Glomerular visceral epithelial cell (primary cell): ENCODE data around the gene TREH.

Experiments
- DNase-seq: peaks from one replicate; pipeline ENCODE4 v3.0.0-alpha.2; 2016; ENCODE audit errors: extremely low spot score

Gene TREH

GRCh38 chr11:118648291-118648690, 31.2 kb downstream of the TREH start:
- DNase-seq: no peak

GRCh38 chr11:118646393-118646792, 33.1 kb downstream of the TREH start:
- DNase-seq: no peak

GRCh38 chr11:118645066-118645715, 34.3 kb downstream of the TREH start:
- no peak for DNase-seq

GRCh38 chr11:118644496-118644895, 35.0 kb downstream of the TREH start:
- DNase-seq: no peak

- no peak for DNase-seq
Observed at GRCh38 chr11:118643995-118644345, 35.5 kb downstream of the TREH start.

- DNase-seq: no peak
Observed at GRCh38 chr11:118643142-118643994, 36.1 kb downstream of the TREH start.

GRCh38 chr11:118641397-118642019, 37.9 kb downstream of the TREH start:
- DNase-seq: peak; percentile 43

- DNase-seq: no peak
Observed at GRCh38 chr11:118640332-118641154, 38.9 kb downstream of the TREH start.

GRCh38 chr11:118639899-118640298, 39.6 kb downstream of the TREH start:
- no peak for DNase-seq

GRCh38 chr11:118638726-118639125, 40.7 kb downstream of the TREH start:
- no peak for DNase-seq

GRCh38 chr11:118636569-118637290, 42.7 kb downstream of the TREH start:
- no peak for DNase-seq

GRCh38 chr11:118635642-118636041, 43.8 kb downstream of the TREH start:
- no peak for DNase-seq

- DNase-seq: no peak
Observed at GRCh38 chr11:118635237-118635591, 44.2 kb downstream of the TREH start.

- no peak for DNase-seq
Observed at GRCh38 chr11:118634431-118635236, 44.8 kb downstream of the TREH start.

- no peak for DNase-seq
Observed at GRCh38 chr11:118633979-118634378, 45.5 kb downstream of the TREH start.

- no peak for DNase-seq
Observed at GRCh38 chr11:118633319-118633690, 46.1 kb downstream of the TREH start.

- DNase-seq: no peak
Observed at GRCh38 chr11:118632577-118633318, 46.7 kb downstream of the TREH start.

- no peak for DNase-seq
Observed at GRCh38 chr11:118631142-118631909, 48.1 kb downstream of the TREH start.
